HG02798 (cell line): ENCODE data around the gene CNTF.

Source experiments
- ATAC-seq: cut with Tn5 transposase; IDR thresholded peaks from one replicate; pipeline ENCODE4 v1.9.1; 2021; ENCODE audit warnings: mild to moderate bottlenecking; ENCODE audit not compliant: unreplicated experiment, poor library complexity

The CNTF gene

GRCh38 chr11:58640386-58641023 lies 18.0 kb downstream of the CNTF start:
- ATAC-seq: no peak

- ATAC-seq: no peak
These were observed 18.9 kb downstream of the CNTF start for GRCh38 chr11:58641341-58641740.

- no peak for ATAC-seq
These were observed 19.5 kb downstream of the CNTF start for GRCh38 chr11:58641803-58642581.

- no peak for ATAC-seq
These were observed 23.4 kb downstream of the CNTF start for GRCh38 chr11:58645854-58646253.

GRCh38 chr11:58647141-58647699 lies 24.8 kb downstream of the CNTF start:
- peak; percentile 89 for ATAC-seq

- peak; percentile 7 for ATAC-seq
These were observed 25.4 kb downstream of the CNTF start for GRCh38 chr11:58647866-58648265.

GRCh38 chr11:58649623-58650022 lies 27.2 kb downstream of the CNTF start:
- no peak for ATAC-seq

- no peak for ATAC-seq
These were observed 28.0 kb downstream of the CNTF start for GRCh38 chr11:58650496-58650895.

GRCh38 chr11:58652726-58653280 lies 30.3 kb downstream of the CNTF start:
- no peak for ATAC-seq

- ATAC-seq: peak; percentile 93
These were observed 31.8 kb downstream of the CNTF start for GRCh38 chr11:58654079-58654907.

- ATAC-seq: peak; percentile 53
These were observed 32.4 kb downstream of the CNTF start for GRCh38 chr11:58654908-58655296.

- ATAC-seq: no peak
These were observed 33.9 kb downstream of the CNTF start for GRCh38 chr11:58656348-58656747.

- ATAC-seq: no peak
These were observed 36.2 kb downstream of the CNTF start for GRCh38 chr11:58658623-58659022.

- no peak for ATAC-seq
These were observed 36.9 kb downstream of the CNTF start for GRCh38 chr11:58659404-58659803.

- no peak for ATAC-seq
These were observed 37.6 kb downstream of the CNTF start for GRCh38 chr11:58659910-58660570.

- no peak for ATAC-seq
These were observed 49.6 kb downstream of the CNTF start for GRCh38 chr11:58671983-58672633.

GRCh38 chr11:58674609-58675008 lies 52.1 kb downstream of the CNTF start:
- ATAC-seq: no peak
